Fibroblast of pulmonary artery (primary cell): ENCODE data around the gene FUT6.
"Not testable (repeated sequence)": the region's sequence is repeated elsewhere in the genome, so short reads cannot be mapped to it uniquely, and the experiment has no call there.

Experiments used
- DNase-seq: peaks from one replicate; pipeline ENCODE4 v3.0.0-alpha.2; 2010; ENCODE audit warnings: low read depth
- H3K4me3 ChIP-seq: replicated peaks from 2 replicates; pipeline ENCODE4 v1.5.1; 2011; ENCODE audit warnings: low read depth, mild to moderate bottlenecking, control low read depth, low read length, moderate library complexity
- TF ChIP-seq, protein P1 (sequence below): IDR thresholded peaks from 2 replicates; pipeline ENCODE4 v1.5.1; 2011; ENCODE audit warnings: mild to moderate bottlenecking, control low read depth, low read length, inconsistent platforms; ENCODE audit errors: missing control alignments

The FUT6 gene

DNA sequence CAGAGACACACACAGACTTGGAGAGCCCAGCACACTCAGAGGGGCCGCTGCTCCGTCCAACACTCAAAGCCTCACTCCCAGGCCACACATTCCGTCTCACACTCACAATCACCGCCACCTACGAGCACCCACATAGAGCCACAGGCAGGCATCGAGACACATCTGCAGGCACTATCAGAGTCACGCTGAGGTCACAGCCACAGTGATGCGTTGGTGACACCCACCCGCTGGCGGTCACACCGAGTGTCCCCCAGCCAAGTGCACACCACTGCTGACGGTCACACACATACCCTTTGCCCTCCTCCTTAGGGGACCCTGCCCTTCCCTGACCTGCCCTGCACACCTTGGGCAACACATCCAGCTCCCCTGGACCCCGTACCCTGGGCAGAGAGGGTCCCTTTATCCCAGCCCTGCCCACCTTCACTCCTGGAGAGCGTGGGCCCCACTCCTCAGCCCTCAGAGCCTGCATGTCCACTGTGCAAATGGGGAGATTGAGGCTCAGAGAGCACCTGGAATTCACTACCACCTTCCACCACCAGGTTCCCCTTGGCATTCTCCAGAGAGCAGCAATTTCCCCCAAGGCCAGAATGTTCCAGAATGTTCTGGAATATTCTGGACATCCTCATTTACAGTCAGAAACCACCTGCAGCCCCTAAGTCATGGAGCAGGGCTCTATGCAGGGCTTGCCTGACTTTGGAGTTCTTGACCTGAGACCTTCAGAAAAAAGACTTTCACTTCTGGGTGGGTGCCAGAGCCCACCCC lies 25.4 kb upstream of the FUT6 start:
- DNase-seq, result no peak
- TF ChIP-seq, protein P1, sequence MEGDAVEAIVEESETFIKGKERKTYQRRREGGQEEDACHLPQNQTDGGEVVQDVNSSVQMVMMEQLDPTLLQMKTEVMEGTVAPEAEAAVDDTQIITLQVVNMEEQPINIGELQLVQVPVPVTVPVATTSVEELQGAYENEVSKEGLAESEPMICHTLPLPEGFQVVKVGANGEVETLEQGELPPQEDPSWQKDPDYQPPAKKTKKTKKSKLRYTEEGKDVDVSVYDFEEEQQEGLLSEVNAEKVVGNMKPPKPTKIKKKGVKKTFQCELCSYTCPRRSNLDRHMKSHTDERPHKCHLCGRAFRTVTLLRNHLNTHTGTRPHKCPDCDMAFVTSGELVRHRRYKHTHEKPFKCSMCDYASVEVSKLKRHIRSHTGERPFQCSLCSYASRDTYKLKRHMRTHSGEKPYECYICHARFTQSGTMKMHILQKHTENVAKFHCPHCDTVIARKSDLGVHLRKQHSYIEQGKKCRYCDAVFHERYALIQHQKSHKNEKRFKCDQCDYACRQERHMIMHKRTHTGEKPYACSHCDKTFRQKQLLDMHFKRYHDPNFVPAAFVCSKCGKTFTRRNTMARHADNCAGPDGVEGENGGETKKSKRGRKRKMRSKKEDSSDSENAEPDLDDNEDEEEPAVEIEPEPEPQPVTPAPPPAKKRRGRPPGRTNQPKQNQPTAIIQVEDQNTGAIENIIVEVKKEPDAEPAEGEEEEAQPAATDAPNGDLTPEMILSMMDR, result peak; percentile 14

DNA sequence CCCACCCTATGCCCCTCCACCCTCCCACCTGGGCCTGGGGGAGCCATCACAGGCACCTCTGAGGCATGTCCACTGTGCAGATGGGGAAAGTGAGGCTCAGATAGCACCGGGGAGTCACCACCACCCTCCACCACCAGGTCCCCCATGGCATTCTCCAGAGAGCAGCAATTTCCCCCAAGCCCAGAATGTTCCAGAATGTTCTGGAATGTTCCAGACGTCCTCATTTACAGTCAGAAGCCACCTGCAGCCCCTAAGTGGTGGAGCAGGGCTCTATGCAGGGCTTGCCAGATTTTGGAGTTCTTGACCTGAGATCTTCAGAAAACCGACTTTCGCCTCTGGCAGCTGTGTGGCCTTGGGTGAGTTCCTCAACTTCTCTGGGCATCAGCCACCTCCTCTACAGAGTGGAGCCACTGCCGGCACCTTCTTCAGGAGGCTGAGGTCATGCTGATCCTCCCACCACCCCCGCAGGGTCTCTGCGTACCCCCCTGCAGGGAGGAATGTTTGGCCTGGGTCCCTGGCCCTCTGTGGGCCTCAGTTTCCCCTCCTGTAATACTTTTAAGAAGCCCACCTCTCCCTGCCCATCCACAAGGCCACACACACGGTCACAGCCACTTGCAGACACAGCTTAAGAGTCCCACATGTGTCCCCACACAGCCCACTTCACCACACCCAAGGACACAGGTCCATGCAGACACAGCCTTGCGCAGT lies 24.7 kb upstream of the FUT6 start:
- DNase-seq, result no peak
- no peak overlapping the region for H3K4me3 ChIP-seq
- TF ChIP-seq, protein P1, result no peak

More for the DNA sequence above, 25.4 kb upstream of the FUT6 start:
- no peak overlapping the region for H3K4me3 ChIP-seq

DNA sequence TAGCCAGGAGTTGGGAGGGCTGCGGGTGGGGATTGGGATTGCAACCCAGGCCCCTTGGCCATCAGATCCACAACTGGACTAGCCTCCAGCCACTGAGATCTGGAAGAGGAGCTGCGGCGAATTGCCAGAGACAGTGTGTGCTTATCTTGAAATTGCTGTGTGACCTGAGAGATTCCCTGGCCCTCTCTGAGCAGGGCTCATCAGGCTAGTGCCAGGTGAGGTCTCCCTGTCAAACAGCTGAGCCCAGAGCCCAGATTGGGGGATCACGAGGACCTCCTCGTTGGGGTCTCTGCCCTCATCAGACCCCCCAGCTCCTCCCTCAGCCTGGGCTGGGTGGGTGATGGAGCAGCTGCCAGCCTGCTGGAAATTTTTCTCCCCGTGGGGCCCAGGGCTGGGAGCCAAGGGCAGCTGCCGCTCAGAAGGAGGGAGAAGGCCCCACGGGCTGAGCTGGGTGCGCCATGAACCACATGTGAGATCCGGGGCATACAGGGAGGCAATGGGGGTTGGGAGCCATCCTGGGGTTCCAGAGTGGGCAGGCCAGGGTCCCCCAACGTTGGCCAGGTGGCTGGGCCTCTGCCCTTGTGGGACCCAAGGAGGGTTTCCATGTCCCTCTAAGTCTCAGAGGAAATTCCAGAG lies 23.6 kb upstream of the FUT6 start:
- no peak overlapping the region for H3K4me3 ChIP-seq
- TF ChIP-seq, protein P1, result no peak
- no peak for DNase-seq

DNA sequence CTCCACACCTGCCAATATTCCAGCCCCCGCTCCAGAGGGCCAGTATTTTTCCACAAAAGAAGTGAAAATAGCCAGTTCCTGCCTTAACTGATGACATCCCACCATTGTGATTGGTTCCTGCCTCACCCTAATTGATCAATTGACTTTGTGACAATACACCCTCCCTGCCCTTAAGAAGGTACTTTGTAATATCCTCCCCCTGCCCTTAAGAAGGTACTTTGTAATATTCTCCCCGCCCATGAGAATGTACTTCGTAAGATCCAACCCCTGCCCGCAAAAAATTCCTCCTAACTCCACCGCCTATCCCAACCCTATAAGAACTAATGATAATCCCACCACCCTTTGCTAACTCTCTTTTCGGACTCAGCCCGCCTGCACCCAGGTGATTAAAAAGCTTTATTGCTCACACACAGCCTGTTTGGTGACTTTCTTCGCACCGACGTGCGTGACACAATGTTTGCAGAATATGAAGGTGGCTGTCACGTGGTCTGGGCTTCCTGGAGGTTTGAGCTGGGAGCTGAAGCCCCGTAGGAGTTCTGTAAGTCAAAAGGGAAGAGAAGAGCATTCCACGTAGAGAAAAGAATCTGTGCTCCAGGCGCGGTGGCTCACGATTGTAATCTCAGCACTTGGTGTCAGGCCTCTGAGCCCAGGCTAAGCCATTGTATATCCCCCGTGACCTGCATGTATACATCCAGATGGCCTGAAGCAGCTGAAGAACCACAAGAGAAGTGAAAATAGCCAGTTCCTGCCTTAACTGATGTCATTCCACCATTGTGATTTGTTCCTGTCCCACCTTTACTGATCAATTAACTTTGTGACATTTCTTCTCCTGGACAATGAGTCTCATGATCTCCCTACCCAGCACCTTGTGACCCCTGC lies 17.9 kb upstream of the FUT6 start:
- TF ChIP-seq, protein P1, result no peak
- DNase-seq, result no peak
- no peak overlapping the region for H3K4me3 ChIP-seq

DNA sequence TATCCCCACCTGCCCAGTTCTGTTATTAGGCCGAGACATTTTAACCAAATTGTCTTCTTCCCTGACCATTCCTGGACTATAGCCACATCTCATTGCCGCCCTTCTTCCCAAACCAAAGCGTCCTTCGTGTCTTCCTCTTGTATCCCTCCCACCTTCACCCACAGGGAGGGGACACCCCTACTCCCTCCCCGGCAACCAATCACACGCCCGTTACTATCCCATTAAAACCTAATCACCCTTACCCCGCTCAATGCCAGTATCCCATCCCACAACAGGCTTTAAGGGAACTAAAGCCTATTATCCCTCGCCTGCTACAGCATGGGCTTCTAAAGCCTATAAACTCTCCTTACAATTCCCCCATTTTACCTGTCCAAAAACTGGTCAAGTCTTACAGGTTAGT lies 15.6 kb upstream of the FUT6 start:
- DNase-seq, H3K4me3 ChIP-seq: not testable (repeated sequence)

DNA sequence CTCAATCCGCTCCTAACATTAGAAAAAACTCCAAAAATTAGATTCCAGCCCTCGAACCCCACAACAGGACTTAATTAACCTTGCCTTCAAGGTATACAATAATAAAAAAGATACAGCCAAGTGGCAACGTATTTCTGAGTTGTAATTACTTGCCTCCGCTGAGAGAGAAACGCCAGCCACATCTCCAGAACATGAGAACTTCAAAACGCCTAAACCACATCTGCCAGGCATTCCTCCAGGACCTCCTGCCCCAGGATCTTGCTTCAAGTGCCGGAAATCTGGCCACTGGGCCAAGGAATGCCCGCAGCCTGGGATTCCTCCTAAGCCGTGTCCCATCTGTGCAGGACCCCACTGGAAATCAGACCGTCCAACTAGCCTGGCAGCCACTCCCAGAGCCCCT lies 14.6 kb upstream of the FUT6 start:
- DNase-seq, H3K4me3 ChIP-seq: not testable (repeated sequence)

DNA sequence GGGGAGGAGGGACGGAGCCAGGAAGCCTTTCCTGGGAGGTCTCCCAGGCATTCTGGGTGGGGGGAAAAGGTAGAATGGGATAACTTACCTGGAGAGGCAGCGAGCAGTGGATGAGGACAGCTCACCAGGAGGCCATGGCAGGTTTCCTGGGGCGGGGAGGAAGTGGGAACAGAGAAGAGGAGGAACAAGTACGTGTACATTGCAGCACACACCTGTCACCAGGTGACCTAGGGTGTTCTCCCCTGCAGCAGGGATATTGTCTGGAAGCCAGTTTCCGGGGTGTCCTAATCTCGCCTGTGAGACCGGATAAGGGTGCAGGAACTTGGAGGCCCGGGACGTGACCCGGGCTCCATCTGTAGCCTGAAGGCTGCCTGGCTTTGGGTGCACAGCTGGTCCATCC lies 11.8 kb upstream of the FUT6 start, which contains the start of gene FUT3:
FUT3 (minus strand) TSS at position 148 of the 400 bp plus-strand sequence.
- no peak within 1 kb of the TSS for H3K4me3 ChIP-seq
- TF ChIP-seq, protein P1, result no peak
- no peak for DNase-seq
